ENCODE data around the gene PPP1R11. TPM values are rescaled to one million over a fixed set of nuclear protein-coding genes. Genes with fewer than 3 reads are reported as not detected.

Gene PPP1R11
- total and polyA plus RNA-seq, 9 donors: 27.8 to 114 (median 46.2) TPM

GRCh38 chr6:30104661-30105060, 37.7 kb downstream of the PPP1R11 start:
- intact Hi-C loops (cut with DNase I): no loop called here
- H3K9me3 ChIP-seq: no peaks in the 10 kb centered on the region
- no peaks in the 10 kb centered on the region for H3K36me3 ChIP-seq
- WGBS, 3 donors: 50 to 70% (median 59%) methylated on average over 2 of the region's 2 CpGs
- no peaks in the 10 kb centered on the region for H3K27me3 ChIP-seq
- no peak for DNase-seq
- TF ChIP-seq CTCF (IDR thresholded peaks at IDR 0.05): no peak
- peaks cover 14% of the 10 kb centered on the region for H3K4me1 ChIP-seq (ENCODE audit: insufficient read depth)
- no peak overlapping the region for H3K4me3 ChIP-seq
- H3K27ac ChIP-seq: no peak overlapping the region

- no peaks in the 10 kb centered on the region for H3K27me3 ChIP-seq
- H3K9me3 ChIP-seq: no peaks in the 10 kb centered on the region
- DNase-seq: no peak
- intact Hi-C loops (cut with DNase I): no loop called here
- WGBS, 3 donors: 36 to 58% (median 44%) methylated on average over 27 of the region's 27 CpGs
- no peaks in the 10 kb centered on the region for H3K4me1 ChIP-seq (ENCODE audit: insufficient read depth)
- no peak overlapping the region for H3K4me3 ChIP-seq
- no peak for TF ChIP-seq CTCF (IDR thresholded peaks at IDR 0.05)
- H3K36me3 ChIP-seq: no peaks in the 10 kb centered on the region
- no peak overlapping the region for H3K27ac ChIP-seq
Measured at GRCh38 chr6:30111266-30111856, 44.4 kb downstream of the PPP1R11 start.

GRCh38 chr6:30112402-30112994, 45.5 kb downstream of the PPP1R11 start:
- Histone ChIP-seq H3K36me3 (no peaks in the 10 kb centered on the region), H3K27ac (no peak overlapping the region), H3K4me3 (no peak overlapping the region), H3K4me1 (ENCODE audit: insufficient read depth) (no peaks in the 10 kb centered on the region), H3K9me3 (no peaks in the 10 kb centered on the region), H3K27me3 (no peaks in the 10 kb centered on the region)
- intact Hi-C loops (cut with DNase I): no loop called here
- no peak for DNase-seq
- WGBS, 3 donors: 72 to 76% (median 75%) methylated on average over 10 of the region's 10 CpGs
- no peak for TF ChIP-seq CTCF (IDR thresholded peaks at IDR 0.05)
- TF ChIP-seq POLR2A (IDR thresholded peaks at IDR 0.05): no peak
- TF ChIP-seq EP300 (IDR thresholded peaks at IDR 0.05): no peak

- no peaks in the 10 kb centered on the region for H3K9me3 ChIP-seq
- H3K4me3 ChIP-seq: no peak within 1 kb of the TSS
- intact Hi-C loops (cut with DNase I): no loop called here
- TF ChIP-seq CTCF (IDR thresholded peaks at IDR 0.05) (no peak), POLR2A (IDR thresholded peaks at IDR 0.05) (no peak), EP300 (IDR thresholded peaks at IDR 0.05) (no peak)
- 72 to 83% (median 72%) methylated on average over 3 of the region's 3 CpGs for WGBS, 3 donors
- no peak within 1 kb of the TSS for H3K27ac ChIP-seq
- no peaks in the 10 kb centered on the region for H3K4me1 ChIP-seq (ENCODE audit: insufficient read depth)
- no peak for DNase-seq
- no peaks in the 10 kb centered on the region for H3K36me3 ChIP-seq
- H3K27me3 ChIP-seq: no peaks in the 10 kb centered on the region
Measured at GRCh38 chr6:30113003-30113759, 46.2 kb downstream of the PPP1R11 start, which contains the start of gene TRIM31. Gene TRIM31, minus strand, starts transcription at chr6:30113090. Its CDS starts 285 bp downstream, at chr6:30112805.
